Neural cell (in vitro differentiated cells): ENCODE results near the gene SLC6A19.

Source experiments
- EZH2 ChIP-seq: fragments of 200-600, 300-800 bp; shearing (Covaris generic), sonication (generic); IDR thresholded peaks from 2 replicates; pipeline ENCODE4 v1.6.1; 2014; ENCODE audit warnings: antibody characterized with exemption, low read length, borderline replicate concordance, mild to moderate bottlenecking; ENCODE audit not compliant: insufficient read depth, poor library complexity, severe bottlenecking
- TF ChIP-seq, protein P1 (sequence below): fragments of 450-650 bp; IDR thresholded peaks from 2 replicates; pipeline ENCODE4 v1.5.1; 2014; ENCODE audit warnings: antibody characterized with exemption, mild to moderate bottlenecking, moderate library complexity; ENCODE audit not compliant: poor library complexity, severe bottlenecking

DNA sequence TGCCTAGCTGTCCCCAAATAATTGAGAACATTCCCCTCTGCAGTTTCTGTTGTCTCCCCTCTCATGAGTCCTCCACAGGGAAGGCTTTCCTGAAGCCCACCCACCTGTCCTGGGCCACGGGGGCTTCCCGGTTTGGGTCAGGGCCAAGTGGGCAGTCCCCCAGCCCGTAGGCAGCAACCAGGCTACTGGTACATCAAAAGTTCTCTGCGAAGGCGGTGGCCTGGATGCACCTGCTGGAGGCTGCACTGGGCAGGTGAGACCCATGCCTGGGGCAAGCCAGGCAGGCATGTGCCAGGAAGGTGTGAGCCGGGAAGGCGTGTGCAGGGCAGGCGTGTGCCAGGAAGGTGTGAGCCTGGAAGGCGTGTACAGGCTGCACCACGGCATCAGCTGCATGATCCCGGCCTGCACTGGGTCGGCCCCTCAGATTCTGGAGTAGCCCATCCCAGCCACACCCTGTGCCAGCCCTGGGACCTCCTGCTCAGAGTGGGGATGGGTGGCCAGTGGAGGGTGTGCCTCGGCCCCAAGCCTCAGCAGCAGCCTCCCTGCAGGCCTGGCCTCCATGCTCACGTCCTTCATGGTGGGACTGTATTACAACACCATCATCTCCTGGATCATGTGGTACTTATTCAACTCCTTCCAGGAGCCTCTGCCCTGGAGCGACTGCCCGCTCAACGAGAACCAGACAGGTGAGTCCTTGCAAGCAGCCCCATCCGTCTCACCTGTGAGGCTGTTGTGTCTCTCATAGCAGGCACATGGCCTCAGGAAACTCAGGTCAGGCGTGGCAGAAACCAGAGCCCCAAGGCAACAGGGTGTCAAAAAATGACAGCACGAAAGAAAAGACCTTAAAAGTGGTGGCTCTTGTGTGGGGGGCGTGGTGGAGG, 8.7 kb downstream of the SLC6A19 start:
- TF ChIP-seq, protein P1, sequence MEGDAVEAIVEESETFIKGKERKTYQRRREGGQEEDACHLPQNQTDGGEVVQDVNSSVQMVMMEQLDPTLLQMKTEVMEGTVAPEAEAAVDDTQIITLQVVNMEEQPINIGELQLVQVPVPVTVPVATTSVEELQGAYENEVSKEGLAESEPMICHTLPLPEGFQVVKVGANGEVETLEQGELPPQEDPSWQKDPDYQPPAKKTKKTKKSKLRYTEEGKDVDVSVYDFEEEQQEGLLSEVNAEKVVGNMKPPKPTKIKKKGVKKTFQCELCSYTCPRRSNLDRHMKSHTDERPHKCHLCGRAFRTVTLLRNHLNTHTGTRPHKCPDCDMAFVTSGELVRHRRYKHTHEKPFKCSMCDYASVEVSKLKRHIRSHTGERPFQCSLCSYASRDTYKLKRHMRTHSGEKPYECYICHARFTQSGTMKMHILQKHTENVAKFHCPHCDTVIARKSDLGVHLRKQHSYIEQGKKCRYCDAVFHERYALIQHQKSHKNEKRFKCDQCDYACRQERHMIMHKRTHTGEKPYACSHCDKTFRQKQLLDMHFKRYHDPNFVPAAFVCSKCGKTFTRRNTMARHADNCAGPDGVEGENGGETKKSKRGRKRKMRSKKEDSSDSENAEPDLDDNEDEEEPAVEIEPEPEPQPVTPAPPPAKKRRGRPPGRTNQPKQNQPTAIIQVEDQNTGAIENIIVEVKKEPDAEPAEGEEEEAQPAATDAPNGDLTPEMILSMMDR = no peak
- no peak for TF ChIP-seq EZH2
